GM18499 (cell line): ENCODE results near the gene MAML3.
A peak's percentile ranks its signal among the peaks of the same experiment; 100 is the strongest.

Source experiments
- ATAC-seq: cut with Tn5 transposase; IDR thresholded peaks from one replicate; pipeline ENCODE4 v1.9.1; 2021; ENCODE audit warnings: moderate number of reproducible peaks; ENCODE audit not compliant: insufficient read depth, unreplicated experiment

MAML3 gene

GRCh38 chr4:140106289-140106844 lies 47.6 kb downstream of the MAML3 start:
- ATAC-seq: no peak

- no peak for ATAC-seq
Measured at GRCh38 chr4:140105436-140105835, 48.5 kb downstream of the MAML3 start.

GRCh38 chr4:140103676-140104075 lies 50.3 kb downstream of the MAML3 start:
- ATAC-seq: peak; percentile 89

GRCh38 chr4:140102421-140102820 lies 51.6 kb downstream of the MAML3 start:
- no peak for ATAC-seq

- no peak for ATAC-seq
Measured at GRCh38 chr4:140100771-140101170, 53.2 kb downstream of the MAML3 start.

GRCh38 chr4:140099983-140100382 lies 54.0 kb downstream of the MAML3 start:
- ATAC-seq: no peak

DNA sequence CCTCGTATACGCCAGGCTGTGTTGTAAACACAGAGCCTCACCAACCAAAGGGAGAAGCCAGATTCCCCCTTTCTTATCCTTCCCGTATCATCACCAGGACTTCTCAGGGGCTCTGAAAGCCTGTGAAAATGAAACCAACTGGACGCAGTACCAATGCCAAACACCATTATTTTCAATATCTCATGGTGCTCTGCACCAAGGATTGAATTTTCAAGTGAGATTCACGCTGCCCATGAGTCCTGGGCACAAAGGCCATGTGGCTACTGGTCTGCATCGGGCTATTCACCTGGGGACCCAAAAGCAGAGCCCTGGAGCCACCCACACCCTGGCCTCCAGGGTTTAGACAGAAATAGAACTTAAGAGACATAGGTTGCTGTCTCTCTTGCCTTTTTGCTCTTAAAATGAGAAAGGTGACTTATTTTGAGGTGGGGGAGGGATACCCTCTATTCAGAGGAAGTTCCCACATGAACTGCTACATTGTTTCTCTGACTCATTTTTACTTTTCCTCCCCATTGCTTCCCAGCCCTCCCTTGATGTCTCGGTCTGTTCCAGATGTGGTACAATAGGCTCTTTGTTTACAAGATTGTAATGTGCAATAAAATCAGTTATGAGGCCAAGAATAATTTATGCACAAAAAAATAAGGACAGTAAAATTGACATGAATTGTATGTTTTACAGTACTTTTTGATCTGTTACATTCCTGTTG lies 55.4 kb downstream of the MAML3 start:
- no peak for ATAC-seq

GRCh38 chr4:140097572-140097971 lies 56.4 kb downstream of the MAML3 start:
- no peak for ATAC-seq

DNA sequence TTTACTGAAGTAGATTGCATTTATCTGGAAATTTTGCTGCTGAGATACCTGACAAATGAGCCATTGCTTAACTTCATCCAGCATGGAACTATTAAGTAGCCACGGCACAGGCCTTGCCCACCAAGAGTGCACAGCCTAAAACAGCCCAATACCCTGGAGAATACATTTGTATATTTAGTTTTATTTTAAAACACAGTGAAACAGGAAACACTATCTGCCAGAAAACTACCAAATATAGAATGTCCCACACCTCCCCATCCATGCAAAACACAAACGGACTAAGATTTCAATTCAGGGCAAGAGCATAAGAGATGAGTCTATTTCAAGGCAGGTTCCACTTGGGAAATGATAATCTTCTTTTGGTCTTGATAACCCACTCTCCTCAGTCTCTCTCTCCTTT lies 57.1 kb downstream of the MAML3 start:
- no peak for ATAC-seq

- ATAC-seq: no peak
Measured at GRCh38 chr4:140096483-140096861, 57.5 kb downstream of the MAML3 start.

GRCh38 chr4:140095694-140096482 lies 58.1 kb downstream of the MAML3 start:
- no peak for ATAC-seq

DNA sequence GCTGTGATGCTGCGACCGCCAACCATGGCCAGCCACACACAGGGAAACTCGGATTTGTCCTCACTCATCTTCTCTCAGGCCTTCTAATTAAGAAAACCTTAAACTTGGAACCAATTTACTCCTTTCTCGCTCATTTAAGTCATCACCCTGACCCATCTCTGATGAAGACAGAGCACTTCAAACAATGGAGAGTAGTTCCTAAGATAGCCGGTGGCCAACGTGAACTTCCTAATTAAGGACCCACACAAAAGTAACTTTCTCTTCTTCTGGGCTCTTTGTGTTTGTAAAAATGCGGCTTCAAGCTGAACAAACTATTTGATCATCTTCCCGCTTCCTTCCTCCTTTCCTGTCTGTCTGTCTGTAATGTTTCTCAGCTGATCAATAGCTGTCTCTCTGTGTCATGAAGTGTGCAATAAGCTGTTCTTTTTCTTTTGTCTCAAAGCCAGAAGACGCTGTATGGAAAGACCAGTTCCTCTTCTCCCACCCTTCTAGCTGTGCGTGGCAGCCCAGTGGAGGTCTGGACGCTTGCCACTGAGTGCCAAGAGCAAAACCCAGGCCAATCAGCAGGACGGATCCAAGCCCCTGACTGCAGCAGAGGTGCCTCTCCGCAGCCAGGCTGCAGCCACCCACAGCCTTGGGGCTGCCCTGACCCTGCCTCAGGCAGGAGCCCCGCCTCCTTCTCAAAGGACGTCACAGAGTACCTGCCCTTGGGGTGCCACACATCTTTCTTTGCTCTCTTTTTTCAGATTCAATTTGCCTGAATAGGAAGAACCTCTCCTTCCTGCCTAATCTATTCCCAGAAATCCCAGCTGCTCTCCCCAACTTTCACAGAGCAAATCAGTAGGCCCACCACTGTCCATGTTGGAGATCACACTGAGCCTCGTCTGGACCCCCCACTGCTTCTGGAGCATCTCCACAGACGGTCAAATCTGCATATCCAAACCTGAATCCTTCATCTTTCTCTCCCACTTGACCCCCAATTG lies 59.3 kb downstream of the MAML3 start:
- ATAC-seq: no peak

DNA sequence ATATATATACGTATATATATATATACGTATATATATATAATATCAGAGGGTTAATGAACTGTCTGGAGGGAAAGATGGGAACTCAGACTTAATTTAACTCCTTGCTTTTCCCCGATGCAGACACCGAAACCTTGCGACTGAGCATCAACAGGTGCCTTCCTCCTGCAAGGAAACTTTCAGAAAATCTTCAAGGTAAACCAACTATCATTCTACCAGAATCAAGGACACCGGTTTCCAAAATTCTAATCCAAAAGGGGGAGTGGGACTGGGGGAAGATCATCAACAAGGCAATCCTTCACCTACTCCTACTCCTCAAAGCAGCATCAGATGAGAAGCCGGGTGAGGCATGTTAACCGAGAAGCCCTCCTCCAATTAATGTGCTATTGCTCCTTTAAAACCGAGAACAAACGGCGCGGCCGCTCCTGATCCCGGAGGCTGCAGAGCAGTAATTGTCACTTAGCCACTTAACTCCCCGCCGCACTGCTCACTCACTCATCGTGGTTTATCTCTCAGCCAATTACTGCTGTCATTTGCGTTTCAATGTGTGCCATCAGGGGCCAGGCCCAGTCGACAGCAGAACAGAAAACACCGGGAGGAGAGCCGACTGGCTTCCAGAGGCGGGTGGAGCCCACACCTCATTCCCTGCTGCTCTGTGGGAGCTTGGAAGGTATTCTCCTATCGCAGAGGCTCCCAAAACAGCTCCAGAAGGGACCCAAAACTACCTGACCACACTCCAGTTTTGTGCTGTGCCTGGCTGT lies 61.7 kb downstream of the MAML3 start:
- ATAC-seq: no peak

DNA sequence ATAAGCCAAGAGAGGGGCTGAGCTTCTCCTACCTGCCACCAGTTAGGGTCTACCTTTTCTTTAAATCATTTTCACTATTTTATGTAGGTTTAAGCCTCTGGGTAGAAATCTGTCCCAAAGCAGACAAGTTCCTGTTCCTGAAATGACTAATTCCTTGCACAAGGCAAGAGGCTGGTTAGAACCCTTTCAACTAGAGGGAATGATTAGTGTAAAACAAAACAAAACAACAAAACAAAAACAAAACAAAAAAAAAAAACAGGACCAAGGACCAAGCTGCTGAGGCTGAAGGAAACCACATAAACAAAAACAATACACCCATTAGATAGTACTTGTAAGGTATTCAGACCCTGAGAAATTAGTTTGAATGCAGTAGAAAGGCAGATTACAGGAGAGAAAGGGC lies 62.7 kb downstream of the MAML3 start:
- no peak for ATAC-seq

DNA sequence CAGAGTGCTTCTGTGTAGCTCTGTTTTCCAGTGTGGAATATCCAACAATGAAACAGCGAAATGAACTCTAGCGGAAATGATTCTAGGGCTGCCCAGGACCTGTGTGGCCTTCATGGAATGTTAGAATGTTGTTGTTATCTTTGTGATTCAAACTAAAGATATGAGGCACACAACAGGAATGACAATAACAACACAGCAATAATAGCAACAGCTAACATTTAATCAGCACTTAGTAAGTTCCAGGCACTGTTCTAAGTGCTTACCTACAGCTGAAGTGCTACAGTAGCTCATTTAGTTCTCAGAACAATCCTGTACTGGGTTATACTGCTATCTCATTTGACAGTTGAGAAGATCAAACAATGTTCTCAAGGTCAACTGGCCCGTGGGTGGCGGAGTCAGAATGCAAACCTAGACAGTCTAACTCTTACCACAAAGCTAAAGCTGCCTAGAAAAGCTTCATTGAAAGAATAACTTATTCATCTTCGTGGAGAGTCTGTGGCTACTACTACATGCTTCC lies 63.7 kb downstream of the MAML3 start:
- no peak for ATAC-seq

- ATAC-seq: no peak
Measured at GRCh38 chr4:140089216-140089615, 64.8 kb downstream of the MAML3 start.

GRCh38 chr4:140088323-140088967 lies 65.5 kb downstream of the MAML3 start:
- ATAC-seq: no peak

GRCh38 chr4:140085881-140086280 lies 68.1 kb downstream of the MAML3 start:
- ATAC-seq: no peak

- no peak for ATAC-seq
Measured at GRCh38 chr4:140085062-140085622, 68.8 kb downstream of the MAML3 start.
